ENCODE measurements around the gene TCF7L1. TPM values are rescaled to one million over a fixed set of nuclear protein-coding genes. Genes with fewer than 3 reads are reported as not detected.

The TCF7L1 gene
- total RNA-seq, 4 donors from 2014 or later, result 0.75 to 2.9 (median 1.1) TPM

DNA sequence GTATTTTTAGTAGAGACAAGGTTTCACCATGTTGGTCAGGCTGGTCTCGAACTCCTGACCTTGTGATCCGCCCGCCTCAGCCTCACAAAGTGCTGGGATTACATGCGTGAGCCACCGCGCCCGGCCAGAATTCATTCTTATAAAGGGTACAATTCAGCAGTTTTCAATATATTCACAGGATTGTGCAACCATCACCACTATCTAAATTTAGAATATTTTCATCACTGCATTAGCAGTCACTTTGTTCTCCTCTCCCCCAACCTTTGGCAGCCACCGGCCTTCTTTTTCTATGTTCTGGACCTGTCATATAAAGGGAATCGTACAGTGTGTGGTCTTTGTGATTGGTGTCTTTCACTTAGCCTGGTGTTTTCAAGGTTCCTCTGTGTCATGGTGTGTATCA is 40.7 kb downstream of the TCF7L1 start:
- H3K4me3 ChIP-seq, result no peak overlapping the region
- intact Hi-C loops (cut with DNase I; ENCODE audit: low total_unique reads) (no loop called here), in situ Hi-C loops (cut with MboI; ENCODE audit: low pct_ligation_motif_present in 1 of 4, low pct_unique_long_range_greater_than_20kb in 1 of 4, low sequenced_read_pairs in 3 of 4) (no loop called here)
- H3K27me3 ChIP-seq, result no peaks in the 10 kb centered on the region
- no peaks in the 10 kb centered on the region for H3K36me3 ChIP-seq
- no peaks in the 10 kb centered on the region for H3K9me3 ChIP-seq
- no peak overlapping the region for H3K27ac ChIP-seq
- H3K4me1 ChIP-seq, result no peaks in the 10 kb centered on the region
- no peak for DNase-seq
- 84 to 92% methylated on average over 6 to 9 of the region's 9 CpGs for WGBS, 2 donors (ENCODE audit: low coverage in 1 of 2)
- TF ChIP-seq, protein P1, sequence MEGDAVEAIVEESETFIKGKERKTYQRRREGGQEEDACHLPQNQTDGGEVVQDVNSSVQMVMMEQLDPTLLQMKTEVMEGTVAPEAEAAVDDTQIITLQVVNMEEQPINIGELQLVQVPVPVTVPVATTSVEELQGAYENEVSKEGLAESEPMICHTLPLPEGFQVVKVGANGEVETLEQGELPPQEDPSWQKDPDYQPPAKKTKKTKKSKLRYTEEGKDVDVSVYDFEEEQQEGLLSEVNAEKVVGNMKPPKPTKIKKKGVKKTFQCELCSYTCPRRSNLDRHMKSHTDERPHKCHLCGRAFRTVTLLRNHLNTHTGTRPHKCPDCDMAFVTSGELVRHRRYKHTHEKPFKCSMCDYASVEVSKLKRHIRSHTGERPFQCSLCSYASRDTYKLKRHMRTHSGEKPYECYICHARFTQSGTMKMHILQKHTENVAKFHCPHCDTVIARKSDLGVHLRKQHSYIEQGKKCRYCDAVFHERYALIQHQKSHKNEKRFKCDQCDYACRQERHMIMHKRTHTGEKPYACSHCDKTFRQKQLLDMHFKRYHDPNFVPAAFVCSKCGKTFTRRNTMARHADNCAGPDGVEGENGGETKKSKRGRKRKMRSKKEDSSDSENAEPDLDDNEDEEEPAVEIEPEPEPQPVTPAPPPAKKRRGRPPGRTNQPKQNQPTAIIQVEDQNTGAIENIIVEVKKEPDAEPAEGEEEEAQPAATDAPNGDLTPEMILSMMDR (IDR thresholded peaks at IDR 0.05), result no peak
- TF ChIP-seq EP300 (IDR thresholded peaks at IDR 0.05; ENCODE audit: low read depth) (no peak), POLR2A (IDR thresholded peaks at IDR 0.05) (no peak), POLR2AphosphoS5 (IDR thresholded peaks at IDR 0.05) (no peak)

- intact Hi-C loops (cut with DNase I; ENCODE audit: low total_unique reads) (no loop called here), in situ Hi-C loops (cut with MboI; ENCODE audit: low pct_ligation_motif_present in 1 of 4, low pct_unique_long_range_greater_than_20kb in 1 of 4, low sequenced_read_pairs in 3 of 4) (no loop called here)
- H3K4me3 ChIP-seq, result no peak overlapping the region
- H3K4me1 ChIP-seq, result no peaks in the 10 kb centered on the region
- no peaks in the 10 kb centered on the region for H3K9me3 ChIP-seq
- no peak for DNase-seq
- no peak overlapping the region for H3K27ac ChIP-seq
- TF ChIP-seq POLR2A (IDR thresholded peaks at IDR 0.05) (no peak), EP300 (IDR thresholded peaks at IDR 0.05; ENCODE audit: low read depth) (no peak), POLR2AphosphoS5 (IDR thresholded peaks at IDR 0.05) (no peak)
- TF ChIP-seq, protein P1 (IDR thresholded peaks at IDR 0.05), result no peak
- WGBS, 2 donors (ENCODE audit: low coverage in 1 of 2), result 75 to 85% methylated on average over 3 to 6 of the region's 6 CpGs
- no peaks in the 10 kb centered on the region for H3K36me3 ChIP-seq
- H3K27me3 ChIP-seq, result no peaks in the 10 kb centered on the region
Measured at GRCh38 chr2:85174943-85175342, 41.8 kb downstream of the TCF7L1 start.

DNA sequence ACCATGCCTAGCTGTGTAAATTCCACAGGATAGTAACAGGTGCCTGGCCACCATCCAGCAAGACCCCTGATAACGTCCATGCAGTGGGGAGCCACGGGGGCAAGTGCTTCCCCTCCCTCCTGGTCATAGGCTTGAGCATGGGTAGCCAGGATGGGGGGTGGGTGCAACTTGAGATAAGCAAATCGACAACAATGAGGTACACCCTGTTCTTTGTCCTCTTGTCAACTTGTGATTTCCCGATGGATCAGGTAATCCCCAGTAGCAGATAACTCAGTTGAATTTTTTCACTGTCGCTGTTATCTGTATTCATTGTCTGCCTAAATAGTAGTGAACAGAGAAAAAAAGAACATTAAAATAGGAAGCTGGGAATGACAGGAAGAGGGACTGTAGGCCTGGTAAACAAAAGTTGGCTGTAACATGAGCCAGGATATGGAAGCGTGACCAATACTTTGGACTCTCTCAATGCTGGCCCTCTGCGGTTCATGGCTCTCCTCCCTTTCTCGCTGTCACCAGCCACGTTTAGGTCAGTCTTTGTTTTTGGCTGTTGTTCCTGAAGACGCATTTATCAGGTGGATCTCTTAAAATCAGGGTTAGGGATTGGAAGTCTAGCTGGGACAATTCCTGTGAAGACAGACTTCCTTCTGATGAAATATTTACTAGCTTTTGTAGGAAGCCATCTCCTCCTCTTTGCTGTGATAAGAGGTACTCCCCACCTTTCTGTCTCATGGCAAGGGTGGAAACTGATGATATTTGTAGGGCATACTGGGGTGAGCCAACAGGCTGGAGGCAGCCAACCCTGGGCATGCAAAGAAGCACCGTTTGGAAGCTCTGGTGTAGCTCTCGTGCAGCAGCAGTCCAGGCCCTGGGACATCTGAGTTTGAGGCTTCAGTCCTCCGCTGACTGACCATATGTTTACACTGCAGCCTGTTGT is 42.4 kb downstream of the TCF7L1 start:
- no peak for DNase-seq
- TF ChIP-seq POLR2A (IDR thresholded peaks at IDR 0.05) (no peak), POLR2AphosphoS5 (IDR thresholded peaks at IDR 0.05) (no peak), EP300 (IDR thresholded peaks at IDR 0.05; ENCODE audit: low read depth) (no peak)
- TF ChIP-seq, protein P1 (IDR thresholded peaks at IDR 0.05), result no peak
- Histone ChIP-seq H3K27ac (no peak overlapping the region), H3K36me3 (no peaks in the 10 kb centered on the region), H3K27me3 (no peaks in the 10 kb centered on the region), H3K9me3 (no peaks in the 10 kb centered on the region), H3K4me3 (no peak overlapping the region), H3K4me1 (no peaks in the 10 kb centered on the region)
- in situ Hi-C loops (cut with MboI; ENCODE audit: low pct_ligation_motif_present in 1 of 4, low pct_unique_long_range_greater_than_20kb in 1 of 4, low sequenced_read_pairs in 3 of 4) (no loop called here), intact Hi-C loops (cut with DNase I; ENCODE audit: low total_unique reads) (no loop called here)
- WGBS, 2 donors (ENCODE audit: low coverage in 1 of 2), result 46 to 64% methylated on average over 8 to 13 of the region's 13 CpGs

DNA sequence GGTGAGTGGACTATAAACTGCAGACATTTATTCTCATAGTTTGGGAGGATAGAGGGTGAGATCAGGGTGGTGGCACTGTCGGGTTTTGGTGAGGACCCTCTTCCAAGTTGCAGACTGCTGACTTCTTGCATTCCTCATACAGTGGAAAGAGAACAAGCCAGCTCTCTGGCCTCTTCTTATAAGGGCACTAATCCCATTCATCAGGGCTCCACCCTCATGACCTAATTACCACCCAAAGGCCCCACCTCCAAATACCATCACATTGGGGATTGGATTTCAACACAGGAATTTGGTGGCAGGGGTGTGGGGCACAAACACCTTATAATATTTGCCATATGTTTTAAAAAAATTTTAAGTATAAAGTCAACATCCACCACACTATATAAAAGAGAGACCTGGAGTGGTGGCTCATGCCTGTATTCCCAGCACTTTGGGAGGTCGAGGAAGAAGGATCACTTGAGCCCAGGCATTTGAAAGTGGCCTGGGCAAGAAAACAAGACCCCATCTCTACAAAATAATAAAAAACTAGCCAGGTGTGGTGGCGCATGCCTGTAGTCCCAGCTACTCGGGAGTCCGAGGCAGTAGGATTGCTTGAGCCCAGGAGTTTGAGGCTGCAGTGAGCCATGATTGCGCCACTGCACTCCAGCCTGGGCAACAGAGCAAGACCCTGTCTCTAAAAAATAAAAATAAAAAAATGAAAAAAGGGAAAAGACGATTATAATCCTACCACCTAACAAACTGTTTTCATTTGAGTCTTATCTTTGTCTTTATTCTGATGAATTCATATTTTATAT is 44.0 kb downstream of the TCF7L1 start:
- H3K27me3 ChIP-seq, result no peaks in the 10 kb centered on the region
- H3K36me3 ChIP-seq, result no peaks in the 10 kb centered on the region
- H3K27ac ChIP-seq, result no peak overlapping the region
- no peak for TF ChIP-seq POLR2A (IDR thresholded peaks at IDR 0.05)
- TF ChIP-seq, protein P1 (IDR thresholded peaks at IDR 0.05), result no peak
- TF ChIP-seq EP300 (IDR thresholded peaks at IDR 0.05; ENCODE audit: low read depth), result no peak
- TF ChIP-seq POLR2AphosphoS5 (IDR thresholded peaks at IDR 0.05), result no peak
- 88 to 91% methylated on average over 7 of the region's 7 CpGs for WGBS, 2 donors (ENCODE audit: low coverage in 1 of 2)
- DNase-seq, result no peak
- intact Hi-C loops (cut with DNase I; ENCODE audit: low total_unique reads) (no loop called here), in situ Hi-C loops (cut with MboI; ENCODE audit: low pct_ligation_motif_present in 1 of 4, low pct_unique_long_range_greater_than_20kb in 1 of 4, low sequenced_read_pairs in 3 of 4) (no loop called here)
- H3K4me3 ChIP-seq, result no peak overlapping the region
- H3K4me1 ChIP-seq, result peaks cover 0 to 9% (median 0%) of the 10 kb centered on the region in 4 donors
- H3K9me3 ChIP-seq, result no peaks in the 10 kb centered on the region
